Sciatic nerve (tissue), 2 donors: ENCODE results near the gene MYO18A. TPM values are rescaled to one million over a fixed set of nuclear protein-coding genes. Genes with fewer than 3 reads are reported as not detected.

ENCODE experiments used
- ATAC-seq: fragments of 200-7000 bp; cut with Tn5 transposase; one replicate; pipeline ENCODE4 v1.9.1; 2020; ENCODE audit warnings: mild to moderate bottlenecking, moderate library complexity
- DNase-seq: peaks from one replicate; pipeline ENCODE4 v3.0.0-alpha.2; 2020; ENCODE audit warnings: low spot score
- intact Hi-C: fragments of 100-400 bp; cut with DNase I; formaldehyde crosslinking; loops from one replicate; pipeline ENCODE4 v1.14.2; 2022
- total RNA-seq: library from RNA; stranded (reverse); fragmentation: NEBNext Ultra II Directional; extraction: Animal tissue kit (Norgen Biotek cat#: 25700); gene quantifications from one replicate; pipeline ENCODE4 v1.2.1, GENCODE V29; 2021
- donor health status: DM: no; HTN: no; CAD: no.
- donor health status: DM: no; HTN: no; CAD: no.

The MYO18A gene
- total RNA-seq, 1 donor from 2014 or later = 109 TPM

- ATAC-seq (no peak), DNase-seq (no peak)
- intact Hi-C loops = no loop called here
Measured at GRCh38 chr17:29076087-29076486, 104.1 kb downstream of the MYO18A start.

DNA sequence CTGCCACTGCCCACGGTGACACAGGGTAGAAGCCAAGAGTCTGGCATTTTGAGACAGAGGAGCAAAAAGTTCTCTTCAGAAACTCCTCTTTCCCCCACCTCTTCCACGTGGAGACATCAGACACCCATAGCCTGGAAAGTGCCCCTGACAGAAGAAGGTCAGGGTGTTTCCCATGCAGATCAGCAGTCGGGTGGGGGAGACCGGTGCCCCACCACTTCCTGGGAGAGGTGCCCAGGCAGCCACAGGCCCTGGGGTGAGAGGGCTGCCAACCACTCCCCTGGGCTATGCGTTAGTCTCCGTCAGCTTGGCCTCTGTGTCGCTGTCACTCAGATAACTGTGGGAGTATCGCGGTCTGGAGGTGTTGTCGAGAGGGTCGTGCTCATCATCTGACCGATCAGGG, 105.7 kb downstream of the MYO18A start:
- intact Hi-C loops = no loop called here

DNA sequence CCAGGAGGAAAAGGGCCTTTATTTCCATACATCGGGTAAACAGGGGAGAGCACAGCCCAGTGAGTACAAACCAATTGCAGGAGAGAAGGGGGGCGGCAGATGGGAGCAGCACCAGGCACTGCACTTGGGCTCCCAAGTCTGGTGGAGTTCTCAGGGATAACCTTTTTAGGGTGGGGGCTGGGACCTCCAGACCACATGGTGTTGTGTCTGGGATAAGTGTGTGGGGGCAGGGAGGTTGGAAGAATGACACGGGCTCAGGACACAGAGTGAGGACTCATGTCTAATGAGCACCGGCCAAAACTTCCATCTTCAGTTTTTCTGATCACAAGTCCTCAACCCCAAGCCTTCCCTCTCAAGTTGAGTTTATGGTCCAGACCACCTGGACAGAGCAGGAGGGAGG, 106.7 kb downstream of the MYO18A start:
- no peak for ATAC-seq
- DNase-seq = no peak
- intact Hi-C loops = no loop called here

More for the DNA sequence above, 105.7 kb downstream of the MYO18A start:
- ATAC-seq = no peak
- DNase-seq = no peak

DNA sequence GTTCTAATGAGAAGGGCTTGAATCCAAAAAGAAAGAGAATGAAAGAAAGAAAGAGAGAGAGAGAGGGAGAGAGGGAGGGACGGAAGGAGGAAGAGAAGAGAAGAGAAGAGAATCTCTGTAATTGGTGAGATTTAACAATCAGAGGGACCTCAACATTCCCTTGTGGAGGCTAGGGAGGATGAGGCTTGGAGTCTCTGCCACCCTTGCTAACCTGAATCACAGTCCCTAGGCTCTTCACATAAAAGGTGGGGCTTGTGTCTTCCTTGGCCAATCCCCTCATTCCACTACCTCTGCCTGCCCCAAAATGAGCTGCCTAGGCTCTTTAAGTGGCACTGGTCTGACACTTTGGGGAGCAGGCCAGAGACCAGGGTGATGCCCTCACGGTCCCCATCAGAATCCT, 107.2 kb downstream of the MYO18A start:
- DNase-seq (no peak), ATAC-seq (no peak)
- intact Hi-C loops = no loop called here

GRCh38 chr17:29071303-29071702, 108.9 kb downstream of the MYO18A start:
- no peak for ATAC-seq
- intact Hi-C loops = no loop called here
- DNase-seq = no peak

DNA sequence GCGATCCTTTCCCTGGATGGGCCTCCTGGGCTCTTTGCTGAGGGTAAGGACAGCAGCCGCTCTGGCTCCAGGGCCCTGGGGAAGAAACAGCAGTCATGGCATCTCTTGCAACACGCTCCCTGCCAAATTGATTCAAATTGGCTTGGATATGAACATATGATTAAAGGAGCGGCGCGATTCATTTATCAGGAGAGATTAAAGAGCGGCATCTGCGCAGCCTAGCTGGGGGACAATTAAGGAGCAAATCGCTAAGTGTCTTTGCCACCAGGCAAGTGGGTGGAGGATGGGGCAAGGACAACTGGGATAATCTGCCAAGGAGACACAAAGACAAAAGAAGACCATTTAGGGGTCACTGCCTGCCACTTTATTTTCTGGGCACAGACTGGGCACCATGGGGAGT, 109.4 kb downstream of the MYO18A start:
- intact Hi-C loops = no loop called here
- DNase-seq = no peak
- ATAC-seq = no peak

DNA sequence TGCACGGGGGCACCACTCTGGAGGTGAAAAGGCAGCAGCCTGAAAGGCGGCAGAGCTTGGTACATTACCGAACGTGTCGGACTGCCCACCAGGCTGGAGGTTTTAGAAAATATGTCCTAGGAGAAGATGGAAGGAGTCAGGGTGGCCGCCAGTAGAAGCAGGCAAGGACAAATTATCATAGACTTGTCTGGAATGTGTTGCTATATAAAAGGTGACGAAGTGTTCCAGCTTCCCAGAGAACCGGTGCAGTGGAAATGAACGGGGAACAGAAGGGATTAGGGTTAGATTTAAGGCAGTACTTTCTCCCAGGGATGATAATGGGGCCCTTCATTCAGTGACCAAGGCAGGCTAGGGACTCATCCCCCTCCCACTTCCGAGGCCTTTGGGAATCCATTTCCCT, 109.9 kb downstream of the MYO18A start:
- intact Hi-C loops = no loop called here
- ATAC-seq (no peak), DNase-seq (no peak)

DNA sequence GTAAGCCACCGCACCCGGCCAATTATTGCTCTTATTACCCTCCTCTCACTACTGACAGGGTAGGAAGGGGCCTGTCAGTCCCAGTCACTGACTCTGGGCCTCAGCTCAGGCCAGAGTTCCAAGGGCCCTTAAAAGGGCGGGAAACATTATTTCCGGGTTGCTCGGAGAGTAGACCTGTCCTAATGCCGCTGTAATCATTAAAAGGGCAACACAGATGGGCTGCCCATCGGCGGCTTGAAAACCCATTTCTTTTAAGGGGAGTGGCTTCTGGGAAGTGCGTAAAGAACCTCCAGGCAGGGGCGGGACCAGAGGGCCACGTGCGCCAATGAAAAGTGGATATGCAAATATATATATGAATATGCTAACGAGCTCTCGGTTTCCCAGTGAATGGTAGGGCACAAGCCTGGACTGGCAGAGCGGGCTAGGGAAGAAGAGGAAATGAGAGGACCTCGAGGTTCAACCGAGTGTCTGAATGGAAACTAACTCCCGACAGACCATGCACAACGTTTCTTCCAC, 110.6 kb downstream of the MYO18A start:
- ATAC-seq = peak; percentile 8
- no peak for DNase-seq
- intact Hi-C loops = no loop called here

DNA sequence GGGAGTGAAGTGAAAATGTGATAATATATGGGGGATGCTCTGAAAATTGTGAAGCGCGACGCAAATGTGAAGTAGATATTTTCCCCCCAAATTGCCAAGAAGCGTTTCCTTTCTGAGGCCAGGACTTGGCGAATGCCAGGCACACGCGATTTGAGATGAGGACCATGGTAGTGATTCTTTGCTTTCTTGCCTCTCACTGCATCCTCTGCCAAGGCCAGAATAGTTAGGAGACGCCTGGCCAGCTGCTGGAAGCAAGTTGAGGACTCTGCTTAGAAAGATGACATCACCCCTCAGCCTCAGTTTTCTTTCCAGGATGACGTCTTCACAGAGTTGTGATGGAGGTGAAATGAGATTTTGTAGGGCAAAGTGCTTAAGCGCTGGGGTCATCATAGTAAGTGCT, 111.4 kb downstream of the MYO18A start:
- no peak for ATAC-seq
- intact Hi-C loops = no loop called here
- no peak for DNase-seq

- DNase-seq (no peak), ATAC-seq (no peak)
- intact Hi-C loops = no loop called here
Measured at GRCh38 chr17:29066606-29067005, 113.6 kb downstream of the MYO18A start.

DNA sequence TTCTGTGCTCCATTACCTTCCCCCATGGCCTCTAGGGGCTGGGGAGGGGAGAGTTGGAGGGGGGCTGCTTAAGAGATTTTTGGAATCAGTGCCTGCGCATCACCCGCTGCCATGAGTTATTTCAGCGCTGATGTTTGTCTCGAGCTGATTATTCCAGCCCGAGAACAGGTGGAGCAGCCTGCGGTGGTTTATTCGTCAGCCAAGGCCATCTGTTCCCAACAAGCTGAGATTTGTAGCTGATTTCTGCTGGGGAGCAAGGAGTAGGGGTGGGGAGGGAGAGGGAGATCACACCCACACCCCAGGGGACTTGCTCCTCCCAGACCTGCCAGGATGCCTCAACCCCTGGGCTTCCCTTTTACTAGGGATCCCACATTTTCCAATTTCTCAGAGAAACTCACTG, 114.2 kb downstream of the MYO18A start:
- no peak for DNase-seq
- intact Hi-C loops = no loop called here

GRCh38 chr17:29063992-29064391, 116.2 kb downstream of the MYO18A start:
- intact Hi-C loops = no loop called here
- DNase-seq (no peak), ATAC-seq (no peak)

More for the DNA sequence above, 114.2 kb downstream of the MYO18A start:
- no peak for ATAC-seq

DNA sequence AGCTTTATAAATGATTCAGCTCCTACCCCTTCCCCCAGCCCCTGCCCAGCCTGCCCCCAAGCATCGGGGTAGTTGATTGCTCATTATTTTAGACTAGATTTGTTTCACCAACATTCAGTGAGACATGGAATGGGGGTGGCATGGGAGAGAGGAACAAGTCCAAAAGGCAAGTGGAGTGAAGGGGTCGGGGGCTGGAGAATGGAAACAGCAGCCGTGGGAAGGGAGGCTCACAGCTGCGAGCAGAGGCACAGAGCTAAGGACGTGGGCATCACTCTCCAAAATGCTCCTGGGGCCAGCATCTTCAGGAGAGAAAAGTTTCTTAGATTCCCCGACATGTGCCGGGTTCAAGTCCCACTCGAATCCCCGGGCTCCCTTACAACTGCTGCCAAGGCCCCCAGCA, 118.0 kb downstream of the MYO18A start:
- no peak for DNase-seq
- intact Hi-C loops = no loop called here
- no peak for ATAC-seq

- intact Hi-C loops = no loop called here
- ATAC-seq = no peak
Measured at GRCh38 chr17:29061036-29061435, 119.2 kb downstream of the MYO18A start.

DNA sequence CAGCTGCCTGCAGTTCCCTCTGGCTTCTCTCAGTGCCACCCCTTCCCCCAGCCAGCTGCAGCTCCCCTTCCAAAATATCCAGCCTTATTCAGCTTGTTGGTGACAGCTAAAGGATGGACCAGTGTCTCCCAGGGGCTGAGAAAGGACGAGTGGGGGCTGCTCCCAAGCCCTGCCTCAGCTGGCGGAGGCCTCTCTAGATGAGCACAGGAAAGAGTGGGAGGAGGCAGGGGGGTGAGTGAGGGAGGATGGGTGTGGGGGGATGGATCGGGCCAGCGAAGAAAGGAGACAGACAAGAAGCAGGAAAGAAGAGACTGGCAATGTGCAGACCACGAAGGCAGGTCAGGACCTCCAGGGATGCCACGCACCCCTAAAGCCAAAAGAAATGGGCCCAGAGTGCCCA, 119.7 kb downstream of the MYO18A start:
- no peak for DNase-seq
- ATAC-seq = no peak
- intact Hi-C loops = no loop called here

More at GRCh38 chr17:29061036-29061435, 119.2 kb downstream of the MYO18A start:
- no peak for DNase-seq

- intact Hi-C loops = no loop called here
- ATAC-seq = no peak
- DNase-seq = no peak
Measured at GRCh38 chr17:29059281-29059680, 120.9 kb downstream of the MYO18A start.

GRCh38 chr17:29058391-29058790, 121.8 kb downstream of the MYO18A start:
- DNase-seq (no peak), ATAC-seq (no peak)
- intact Hi-C loops = no loop called here

- DNase-seq (no peak), ATAC-seq (no peak)
- intact Hi-C loops = no loop called here
Measured at GRCh38 chr17:29057361-29057760, 122.8 kb downstream of the MYO18A start.

GRCh38 chr17:29054835-29055234, 125.4 kb downstream of the MYO18A start:
- no peak for DNase-seq
- ATAC-seq = no peak
- intact Hi-C loops = no loop called here

DNA sequence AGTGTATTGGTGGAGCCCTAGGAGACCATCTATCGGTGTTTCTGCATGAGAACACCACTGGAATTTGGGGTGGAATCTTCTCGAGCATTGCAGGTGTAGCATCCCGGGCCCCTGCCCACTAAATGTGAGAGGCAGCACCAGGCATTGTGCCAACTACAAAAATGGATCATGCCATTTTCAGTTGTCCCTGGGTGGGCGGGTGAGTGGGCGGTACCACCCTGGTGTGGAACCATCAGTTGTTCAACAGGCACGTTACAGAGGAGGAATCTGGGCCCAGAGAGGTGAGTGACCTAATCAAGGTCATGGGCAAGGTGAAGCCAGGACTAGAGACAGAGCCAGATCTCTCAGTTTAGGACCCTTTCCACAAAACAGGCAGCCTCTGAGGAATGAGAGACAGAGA, 128.5 kb downstream of the MYO18A start:
- intact Hi-C loops = no loop called here
- no peak for ATAC-seq
- no peak for DNase-seq

GRCh38 chr17:29051194-29051593, 129.0 kb downstream of the MYO18A start:
- ATAC-seq (no peak), DNase-seq (no peak)
- intact Hi-C loops = no loop called here

DNA sequence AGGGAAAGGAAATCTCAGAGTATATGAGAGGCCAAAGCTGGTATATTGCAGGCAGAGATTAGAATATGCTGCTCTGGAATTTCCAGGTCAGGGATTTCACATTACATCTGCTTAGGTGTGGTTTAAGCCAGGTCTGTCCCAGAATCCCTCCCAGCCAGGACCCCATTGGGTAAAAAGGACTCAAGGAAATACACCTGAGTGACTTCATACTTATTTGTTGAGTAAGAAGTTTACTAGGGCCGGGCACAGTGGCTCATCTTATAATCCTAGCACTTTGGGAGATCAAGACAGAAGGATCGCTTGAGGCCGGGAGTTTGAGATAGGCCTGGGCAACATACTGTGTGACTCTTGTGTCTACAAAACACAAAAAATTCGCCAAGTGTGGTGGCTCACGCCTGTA, 130.0 kb downstream of the MYO18A start:
- no peak for DNase-seq
- intact Hi-C loops = no loop called here
- no peak for ATAC-seq
